GM12872 (cell line): ENCODE measurements around the gene KLHL40.

Source experiments
- CTCF ChIP-seq: IDR thresholded peaks from 3 replicates; pipeline ENCODE4 v1.5.1; 2011; ENCODE audit warnings: low read depth, mild to moderate bottlenecking, low read length, moderate library complexity; ENCODE audit not compliant: insufficient read depth

KLHL40 gene

GRCh38 chr3:42739401-42740158, 54.2 kb downstream of the KLHL40 start:
- no peak for TF ChIP-seq CTCF

DNA sequence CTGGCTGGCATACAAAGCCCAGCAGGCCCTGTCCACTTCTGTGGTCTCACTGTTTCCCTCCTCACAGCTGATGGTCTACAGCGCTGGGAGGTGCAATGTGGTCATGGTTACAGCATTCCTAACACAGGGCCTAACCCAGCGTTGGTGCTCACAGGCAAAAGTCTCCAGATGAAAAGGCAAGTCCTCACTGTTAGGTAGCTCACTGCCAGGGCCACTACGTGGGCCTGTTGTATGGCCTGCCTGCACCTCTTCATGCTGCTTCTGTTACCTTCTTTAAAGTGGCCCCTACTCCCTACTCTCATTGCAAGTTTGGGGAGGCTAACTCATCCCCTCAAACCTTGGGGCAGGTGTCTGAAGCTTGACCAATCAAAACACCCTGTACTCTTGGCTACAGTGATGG, 56.5 kb downstream of the KLHL40 start:
- no peak for TF ChIP-seq CTCF
